Measurements from ENCODE around the gene DDHD1. TPM values are rescaled to one million over a fixed set of nuclear protein-coding genes. Genes with fewer than 3 reads are reported as not detected.

DDHD1 gene
- total RNA-seq, 1 experiment from 2014 or later: 10.6 TPM

DNA sequence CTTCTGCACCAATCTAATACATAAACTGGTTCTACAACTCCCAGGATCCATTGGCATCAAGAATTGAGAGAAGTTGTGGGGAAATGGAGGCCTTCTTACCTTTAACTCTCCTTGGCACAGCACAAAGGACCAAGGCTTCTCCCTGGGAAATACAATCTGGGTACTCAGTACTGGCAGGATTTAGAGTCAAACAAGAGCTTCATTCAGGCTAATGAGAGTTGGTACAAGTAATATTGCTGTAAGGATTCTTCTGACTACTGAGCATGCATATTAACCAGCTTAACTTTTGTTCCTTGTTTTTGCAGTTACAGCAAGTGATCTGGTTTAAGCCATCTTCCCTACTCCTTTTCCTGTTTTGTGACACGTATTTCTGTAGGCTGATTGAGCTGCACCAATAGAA, 126.1 kb downstream of the DDHD1 start:
- no peak overlapping the region for H2AFZ ChIP-seq (ENCODE audit: low read length)
- ChIA-PET CTCF (no interaction called here), POLR2A (ENCODE audit: unreplicated experiment) (no interaction called here)
- intact Hi-C loops (cut with micrococcal nuclease): no loop called here
- no peaks in the 10 kb centered on the region for H3F3A ChIP-seq (ENCODE audit: low read length, unreplicated experiment)
- DNase-seq (no peak), ATAC-seq (no peak)
- no peaks in the 10 kb centered on the region for H4K20me1 ChIP-seq (ENCODE audit: low read length)
- no peaks in the 10 kb centered on the region for H3K9me3 ChIP-seq (ENCODE audit: low read length)
- H3K27ac ChIP-seq (ENCODE audit: low read length): no peak overlapping the region
- H3K36me3 ChIP-seq (ENCODE audit: low read depth, low read length): no peaks in the 10 kb centered on the region
- no peaks in the 10 kb centered on the region for H3K79me2 ChIP-seq (ENCODE audit: low read length)
- no peak overlapping the region for H3K4me2 ChIP-seq (ENCODE audit: low read length)
- no peaks in the 10 kb centered on the region for H3K27me3 ChIP-seq (ENCODE audit: low read length)
- peaks cover 24% of the 10 kb centered on the region for H3K4me1 ChIP-seq (ENCODE audit: insufficient read depth, low read length)
- H3K9ac ChIP-seq (ENCODE audit: low read length): no peak overlapping the region
- H3K9me2 ChIP-seq (replicated peaks; ENCODE audit: low read length): no peaks in the 10 kb centered on the region
- no peak overlapping the region for H3K4me3 ChIP-seq (ENCODE audit: low read length)
- no TSS peak for BruUV-seq (replicated peaks)
- no peak for TF ChIP-seq CTCF (conservative IDR thresholded peaks at IDR 0.05; ENCODE audit: low read depth, low read length)
- TF ChIP-seq EZH2phosphoT487 (IDR thresholded peaks at IDR 0.05; ENCODE audit: borderline replicate concordance, low read length): no peak
- TF ChIP-seq EZH2 (IDR thresholded peaks at IDR 0.05; ENCODE audit: low read length, unreplicated experiment): no peak

GRCh38 chr14:53023325-53023724, 129.8 kb downstream of the DDHD1 start:
- no peak overlapping the region for H3K9ac ChIP-seq (ENCODE audit: low read length)

More at GRCh38 chr14:53023325-53023724, 129.8 kb downstream of the DDHD1 start:
- intact Hi-C loops (cut with micrococcal nuclease): loop anchor here (2.0 to 5.0 kb wide), 2 partner anchors 63 to 101 kb away; no protein-coding TSS in a partner anchor
- H3K27ac ChIP-seq (ENCODE audit: low read length): peak overlapping the region; percentile 17; the same call in 1 of the 2 replicates
- POLR2A ChIA-PET (ENCODE audit: unreplicated experiment): no interaction called here
- DNase-seq (no peak), ATAC-seq (peak; percentile 4; the same call in 1 of the 2 replicates)
- no peaks in the 10 kb centered on the region for H3K27me3 ChIP-seq (ENCODE audit: low read length)
- CTCF ChIA-PET: interaction anchor here (0.6 to 0.8 kb wide), 2 partner anchors 249 to 283 kb away, joined by 6 read pairs; no protein-coding TSS in a partner anchor
- H3K4me1 ChIP-seq (ENCODE audit: insufficient read depth, low read length): peaks cover 19% of the 10 kb centered on the region
- 0 out of 2 replicates have a peak overlapping the region, but pooled peaks have one; percentile 23 for H3K4me2 ChIP-seq (ENCODE audit: low read length)
- H3F3A ChIP-seq (ENCODE audit: low read length, unreplicated experiment): no peaks in the 10 kb centered on the region
- no peaks in the 10 kb centered on the region for H3K79me2 ChIP-seq (ENCODE audit: low read length)
- H3K36me3 ChIP-seq (ENCODE audit: low read depth, low read length): no peaks in the 10 kb centered on the region
- BruUV-seq (replicated peaks): no TSS peak
- no peaks in the 10 kb centered on the region for H3K9me2 ChIP-seq (replicated peaks; ENCODE audit: low read length)
- H4K20me1 ChIP-seq (ENCODE audit: low read length): no peaks in the 10 kb centered on the region
- no peak overlapping the region for H3K4me3 ChIP-seq (ENCODE audit: low read length)
- no peak for TF ChIP-seq CTCF (conservative IDR thresholded peaks at IDR 0.05; ENCODE audit: low read depth, low read length)
- TF ChIP-seq EZH2 (IDR thresholded peaks at IDR 0.05; ENCODE audit: low read length, unreplicated experiment): no peak
- TF ChIP-seq EZH2phosphoT487 (IDR thresholded peaks at IDR 0.05; ENCODE audit: borderline replicate concordance, low read length): no peak
- no peaks in the 10 kb centered on the region for H3K9me3 ChIP-seq (ENCODE audit: low read length)
- no peak overlapping the region for H2AFZ ChIP-seq (ENCODE audit: low read length)
